NCI-H1092 (cell line): ENCODE data around the gene VMP1.
"Not testable (repeated sequence)": the region's sequence is repeated elsewhere in the genome, so short reads cannot be mapped to it uniquely, and the experiment has no call there.

Experiments used
- DNase-seq: peaks from one replicate; lab custom pipeline; 2025; lab: John Stamatoyannopoulos, UW

The VMP1 gene

GRCh38 chr17:59779521-59779920 lies 72.1 kb downstream of the VMP1 start:
- no peak for DNase-seq

- not testable (repeated sequence) for DNase-seq
Observed at GRCh38 chr17:59780548-59780947, 73.1 kb downstream of the VMP1 start.

- DNase-seq: no peak
Observed at GRCh38 chr17:59783221-59784047, 76.0 kb downstream of the VMP1 start.

GRCh38 chr17:59785091-59785799 lies 77.8 kb downstream of the VMP1 start:
- no peak for DNase-seq

- DNase-seq: no peak
Observed at GRCh38 chr17:59786213-59786535, 78.7 kb downstream of the VMP1 start.

GRCh38 chr17:59786536-59787319 lies 79.3 kb downstream of the VMP1 start:
- no peak for DNase-seq

- DNase-seq: not testable (repeated sequence)
Observed at GRCh38 chr17:59789849-59790248, 82.4 kb downstream of the VMP1 start.

- DNase-seq: not testable (repeated sequence)
Observed at GRCh38 chr17:59790418-59790817, 83.0 kb downstream of the VMP1 start.

- DNase-seq: no peak
Observed at GRCh38 chr17:59790910-59791309, 83.5 kb downstream of the VMP1 start.

- DNase-seq: no peak
Observed at GRCh38 chr17:59791603-59792457, 84.4 kb downstream of the VMP1 start.

- DNase-seq: not testable (repeated sequence)
Observed at GRCh38 chr17:59792458-59792823, 85.0 kb downstream of the VMP1 start.

- no peak for DNase-seq
Observed at GRCh38 chr17:59793205-59793604, 85.8 kb downstream of the VMP1 start.

GRCh38 chr17:59796138-59796537 lies 88.7 kb downstream of the VMP1 start:
- no peak for DNase-seq

GRCh38 chr17:59796785-59797205 lies 89.3 kb downstream of the VMP1 start:
- DNase-seq: no peak

GRCh38 chr17:59798111-59798510 lies 90.7 kb downstream of the VMP1 start:
- DNase-seq: no peak

GRCh38 chr17:59800530-59800942 lies 93.1 kb downstream of the VMP1 start:
- no peak for DNase-seq

GRCh38 chr17:59802160-59802559 lies 94.7 kb downstream of the VMP1 start:
- no peak for DNase-seq

- DNase-seq: no peak
Observed at GRCh38 chr17:59804901-59805465, 97.5 kb downstream of the VMP1 start.

- DNase-seq: not testable (repeated sequence)
Observed at GRCh38 chr17:59806322-59806721, 98.9 kb downstream of the VMP1 start.

GRCh38 chr17:59807892-59808509 lies 100.5 kb downstream of the VMP1 start:
- no peak for DNase-seq

GRCh38 chr17:59810894-59811153 lies 103.4 kb downstream of the VMP1 start:
- no peak for DNase-seq
